ENCODE data around the gene TMEM236. TPM values are rescaled to one million over a fixed set of nuclear protein-coding genes. Genes with fewer than 3 reads are reported as not detected.
A peak's percentile ranks its signal among the peaks of the same experiment; 100 is the strongest.

Gene TMEM236
- total RNA-seq, 1 experiment from 2014 or later = 0.04 TPM

- Histone ChIP-seq H3K36me3 (ENCODE audit: low read depth, low read length) (no peaks in the 10 kb centered on the region), H3K9me2 (replicated peaks; ENCODE audit: low read length) (no peaks in the 10 kb centered on the region), H3K9me3 (ENCODE audit: low read length) (no peaks in the 10 kb centered on the region), H3K4me2 (ENCODE audit: low read length) (no peak overlapping the region), H4K20me1 (ENCODE audit: low read length) (no peaks in the 10 kb centered on the region), H3F3A (ENCODE audit: low read length, unreplicated experiment) (no peaks in the 10 kb centered on the region), H3K27ac (ENCODE audit: low read length) (no peak overlapping the region), H3K4me1 (ENCODE audit: insufficient read depth, low read length) (peaks cover 36% of the 10 kb centered on the region), H3K27me3 (ENCODE audit: low read length) (no peaks in the 10 kb centered on the region), H2AFZ (ENCODE audit: low read length) (no peak overlapping the region), H3K4me3 (ENCODE audit: low read length) (no peak overlapping the region), H3K9ac (ENCODE audit: low read length) (no peak overlapping the region), H3K79me2 (ENCODE audit: low read length) (no peaks in the 10 kb centered on the region)
- CTCF ChIA-PET = no interaction called here
- DNase-seq = no peak
- TF ChIP-seq EZH2 (IDR thresholded peaks at IDR 0.05; ENCODE audit: low read length, unreplicated experiment) (no peak), EZH2phosphoT487 (IDR thresholded peaks at IDR 0.05; ENCODE audit: borderline replicate concordance, low read length) (no peak), CTCF (conservative IDR thresholded peaks at IDR 0.05; ENCODE audit: low read depth, low read length) (no peak)
- POLR2A ChIA-PET (ENCODE audit: unreplicated experiment) = no interaction called here
- intact Hi-C loops (cut with micrococcal nuclease) = loop anchor here (5.0 kb wide), 1 partner anchor 55 kb away; no protein-coding TSS in a partner anchor
- ATAC-seq = no peak
- no TSS peak for BruUV-seq (replicated peaks)
These were observed 29.9 kb downstream of the TMEM236 start for GRCh38 chr10:17781856-17782255.

GRCh38 chr10:17782921-17783665, 31.1 kb downstream of the TMEM236 start:
- Histone ChIP-seq H3F3A (ENCODE audit: low read length, unreplicated experiment) (no peaks in the 10 kb centered on the region), H3K4me2 (ENCODE audit: low read length) (peak overlapping the region; percentile 77), H3K9ac (ENCODE audit: low read length) (0 out of 2 replicates have a peak overlapping the region, but pooled peaks have one; percentile 6), H3K27ac (ENCODE audit: low read length) (peak overlapping the region; percentile 78), H3K27me3 (ENCODE audit: low read length) (no peaks in the 10 kb centered on the region), H3K9me2 (replicated peaks; ENCODE audit: low read length) (no peaks in the 10 kb centered on the region), H4K20me1 (ENCODE audit: low read length) (no peaks in the 10 kb centered on the region), H3K79me2 (ENCODE audit: low read length) (no peaks in the 10 kb centered on the region), H3K9me3 (ENCODE audit: low read length) (no peaks in the 10 kb centered on the region), H3K4me1 (ENCODE audit: insufficient read depth, low read length) (peaks cover 42% of the 10 kb centered on the region), H2AFZ (ENCODE audit: low read length) (peak overlapping the region; percentile 69), H3K36me3 (ENCODE audit: low read depth, low read length) (no peaks in the 10 kb centered on the region), H3K4me3 (ENCODE audit: low read length) (peak overlapping the region; percentile 40; the same call in 1 of the 2 replicates)
- ATAC-seq = peak; percentile 52
- ChIA-PET POLR2A (ENCODE audit: unreplicated experiment) (no interaction called here), CTCF (no interaction called here)
- DNase-seq = peak; percentile 74
- BruUV-seq (replicated peaks) = no TSS peak
- TF ChIP-seq EZH2 (IDR thresholded peaks at IDR 0.05; ENCODE audit: low read length, unreplicated experiment) = no peak
- TF ChIP-seq CTCF (conservative IDR thresholded peaks at IDR 0.05; ENCODE audit: low read depth, low read length) = no peak
- intact Hi-C loops (cut with micrococcal nuclease) = loop anchor here (5.0 kb wide), 1 partner anchor 54 kb away; no protein-coding TSS in a partner anchor

GRCh38 chr10:17783751-17784150, 31.8 kb downstream of the TMEM236 start:
- DNase-seq (peak; percentile 9), ATAC-seq (no peak)
- no peaks in the 10 kb centered on the region for H3F3A ChIP-seq (ENCODE audit: low read length, unreplicated experiment)
- intact Hi-C loops (cut with micrococcal nuclease) = loop anchor here (5.0 kb wide), 1 partner anchor 54 kb away; no protein-coding TSS in a partner anchor
- no TSS peak for BruUV-seq (replicated peaks)
- peak overlapping the region; percentile 40; the same call in 1 of the 2 replicates for H3K4me3 ChIP-seq (ENCODE audit: low read length)
- no peaks in the 10 kb centered on the region for H3K79me2 ChIP-seq (ENCODE audit: low read length)
- no peaks in the 10 kb centered on the region for H3K36me3 ChIP-seq (ENCODE audit: low read depth, low read length)
- no peaks in the 10 kb centered on the region for H4K20me1 ChIP-seq (ENCODE audit: low read length)
- peak overlapping the region; percentile 77 for H3K4me2 ChIP-seq (ENCODE audit: low read length)
- 0 out of 2 replicates have a peak overlapping the region, but pooled peaks have one; percentile 6 for H3K9ac ChIP-seq (ENCODE audit: low read length)
- no peaks in the 10 kb centered on the region for H3K9me3 ChIP-seq (ENCODE audit: low read length)
- H3K4me1 ChIP-seq (ENCODE audit: insufficient read depth, low read length) = peaks cover 42% of the 10 kb centered on the region
- H3K27me3 ChIP-seq (ENCODE audit: low read length) = no peaks in the 10 kb centered on the region
- no peak for TF ChIP-seq EZH2 (IDR thresholded peaks at IDR 0.05; ENCODE audit: low read length, unreplicated experiment)
- TF ChIP-seq CTCF (conservative IDR thresholded peaks at IDR 0.05; ENCODE audit: low read depth, low read length) = no peak
- no peak for TF ChIP-seq EZH2phosphoT487 (IDR thresholded peaks at IDR 0.05; ENCODE audit: borderline replicate concordance, low read length)
- peak overlapping the region; percentile 78 for H3K27ac ChIP-seq (ENCODE audit: low read length)
- ChIA-PET POLR2A (ENCODE audit: unreplicated experiment) (no interaction called here), CTCF (no interaction called here)
- H2AFZ ChIP-seq (ENCODE audit: low read length) = peak overlapping the region; percentile 69; the same call in 1 of the 2 replicates
- no peaks in the 10 kb centered on the region for H3K9me2 ChIP-seq (replicated peaks; ENCODE audit: low read length)
